Medulla oblongata (tissue), 1 donor: ENCODE data around the gene OGT.

Source experiments
- DNase-seq: peaks from one replicate; pipeline ENCODE4 v3.0.0-alpha.2; 2015; ENCODE audit errors: extremely low spot score

OGT gene

GRCh38 chrX:71622576-71623450, 89.9 kb downstream of the OGT start:
- DNase-seq = peak; percentile 63

- DNase-seq = no peak
Observed at GRCh38 chrX:71623714-71624113, 90.8 kb downstream of the OGT start.

GRCh38 chrX:71625471-71625870, 92.6 kb downstream of the OGT start:
- no peak for DNase-seq
